Astrocyte (in vitro differentiated cells and primary cell): ENCODE measurements around the gene EXOSC7.

Source experiments
- EZH2 ChIP-seq: IDR thresholded peaks from 2 replicates; pipeline ENCODE4 v1.6.1; 2012; ENCODE audit warnings: mild to moderate bottlenecking, low read length, inconsistent platforms; ENCODE audit not compliant: insufficient read depth
- TF ChIP-seq, protein P1 (sequence below): IDR thresholded peaks from 2 replicates; pipeline ENCODE4 v1.5.1; 2011; ENCODE audit warnings: low read depth, mild to moderate bottlenecking, inconsistent platforms, low read length, moderate library complexity; ENCODE audit not compliant: insufficient read depth

DNA sequence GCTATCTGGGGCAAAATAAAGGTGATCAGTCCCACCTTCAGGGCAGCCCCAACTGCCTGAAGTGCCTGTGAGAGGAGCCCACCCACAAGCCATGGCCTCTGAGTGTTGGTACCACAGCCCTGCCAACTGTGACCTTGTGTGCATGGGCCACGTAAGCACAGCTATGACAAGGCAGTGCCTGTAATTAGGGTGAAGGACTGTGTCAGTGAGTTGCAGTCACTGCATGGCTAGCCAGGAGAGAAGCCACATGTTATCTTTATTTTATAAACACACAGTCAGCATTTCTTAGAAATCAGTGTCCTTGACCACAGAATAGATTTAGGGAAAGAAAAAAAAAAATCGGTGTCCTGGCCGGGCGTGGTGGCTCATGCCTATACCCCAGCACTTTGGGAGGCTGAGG lies 24.8 kb downstream of the EXOSC7 start:
- TF ChIP-seq, protein P1, sequence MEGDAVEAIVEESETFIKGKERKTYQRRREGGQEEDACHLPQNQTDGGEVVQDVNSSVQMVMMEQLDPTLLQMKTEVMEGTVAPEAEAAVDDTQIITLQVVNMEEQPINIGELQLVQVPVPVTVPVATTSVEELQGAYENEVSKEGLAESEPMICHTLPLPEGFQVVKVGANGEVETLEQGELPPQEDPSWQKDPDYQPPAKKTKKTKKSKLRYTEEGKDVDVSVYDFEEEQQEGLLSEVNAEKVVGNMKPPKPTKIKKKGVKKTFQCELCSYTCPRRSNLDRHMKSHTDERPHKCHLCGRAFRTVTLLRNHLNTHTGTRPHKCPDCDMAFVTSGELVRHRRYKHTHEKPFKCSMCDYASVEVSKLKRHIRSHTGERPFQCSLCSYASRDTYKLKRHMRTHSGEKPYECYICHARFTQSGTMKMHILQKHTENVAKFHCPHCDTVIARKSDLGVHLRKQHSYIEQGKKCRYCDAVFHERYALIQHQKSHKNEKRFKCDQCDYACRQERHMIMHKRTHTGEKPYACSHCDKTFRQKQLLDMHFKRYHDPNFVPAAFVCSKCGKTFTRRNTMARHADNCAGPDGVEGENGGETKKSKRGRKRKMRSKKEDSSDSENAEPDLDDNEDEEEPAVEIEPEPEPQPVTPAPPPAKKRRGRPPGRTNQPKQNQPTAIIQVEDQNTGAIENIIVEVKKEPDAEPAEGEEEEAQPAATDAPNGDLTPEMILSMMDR: no peak
- no peak for TF ChIP-seq EZH2
